ENCODE measurements around the gene GSTM2.

The GSTM2 gene

GRCh38 chr1:109621379-109622136, 46.3 kb upstream of the GSTM2 start:
- H3K4me3 ChIP-seq (ENCODE audit: low read depth, low read length) = peak overlapping the region; percentile 83
- TF ChIP-seq, protein P1, sequence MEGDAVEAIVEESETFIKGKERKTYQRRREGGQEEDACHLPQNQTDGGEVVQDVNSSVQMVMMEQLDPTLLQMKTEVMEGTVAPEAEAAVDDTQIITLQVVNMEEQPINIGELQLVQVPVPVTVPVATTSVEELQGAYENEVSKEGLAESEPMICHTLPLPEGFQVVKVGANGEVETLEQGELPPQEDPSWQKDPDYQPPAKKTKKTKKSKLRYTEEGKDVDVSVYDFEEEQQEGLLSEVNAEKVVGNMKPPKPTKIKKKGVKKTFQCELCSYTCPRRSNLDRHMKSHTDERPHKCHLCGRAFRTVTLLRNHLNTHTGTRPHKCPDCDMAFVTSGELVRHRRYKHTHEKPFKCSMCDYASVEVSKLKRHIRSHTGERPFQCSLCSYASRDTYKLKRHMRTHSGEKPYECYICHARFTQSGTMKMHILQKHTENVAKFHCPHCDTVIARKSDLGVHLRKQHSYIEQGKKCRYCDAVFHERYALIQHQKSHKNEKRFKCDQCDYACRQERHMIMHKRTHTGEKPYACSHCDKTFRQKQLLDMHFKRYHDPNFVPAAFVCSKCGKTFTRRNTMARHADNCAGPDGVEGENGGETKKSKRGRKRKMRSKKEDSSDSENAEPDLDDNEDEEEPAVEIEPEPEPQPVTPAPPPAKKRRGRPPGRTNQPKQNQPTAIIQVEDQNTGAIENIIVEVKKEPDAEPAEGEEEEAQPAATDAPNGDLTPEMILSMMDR (IDR thresholded peaks at IDR 0.05; ENCODE audit: low read depth, low read length) = no peak
- in situ Hi-C loops (cut with HindIII; ENCODE audit: low sequenced_read_pairs) = no loop called here
- no peak for DNase-seq (ENCODE audit: low read depth, low spot score)

- in situ Hi-C loops (cut with HindIII; ENCODE audit: low sequenced_read_pairs) = no loop called here
- DNase-seq (ENCODE audit: low read depth, low spot score) = no peak
- H3K4me3 ChIP-seq (ENCODE audit: low read depth, low read length) = no peak overlapping the region
- TF ChIP-seq, protein P1 (IDR thresholded peaks at IDR 0.05; ENCODE audit: low read depth, low read length) = no peak
Observed at GRCh38 chr1:109622137-109622892, 45.5 kb upstream of the GSTM2 start.

GRCh38 chr1:109622895-109623294, 45.0 kb upstream of the GSTM2 start:
- TF ChIP-seq, protein P1 (IDR thresholded peaks at IDR 0.05; ENCODE audit: low read depth, low read length) = no peak
- no peak overlapping the region for H3K4me3 ChIP-seq (ENCODE audit: low read depth, low read length)
- no peak for DNase-seq (ENCODE audit: low read depth, low spot score)
- in situ Hi-C loops (cut with HindIII; ENCODE audit: low sequenced_read_pairs) = no loop called here

DNA sequence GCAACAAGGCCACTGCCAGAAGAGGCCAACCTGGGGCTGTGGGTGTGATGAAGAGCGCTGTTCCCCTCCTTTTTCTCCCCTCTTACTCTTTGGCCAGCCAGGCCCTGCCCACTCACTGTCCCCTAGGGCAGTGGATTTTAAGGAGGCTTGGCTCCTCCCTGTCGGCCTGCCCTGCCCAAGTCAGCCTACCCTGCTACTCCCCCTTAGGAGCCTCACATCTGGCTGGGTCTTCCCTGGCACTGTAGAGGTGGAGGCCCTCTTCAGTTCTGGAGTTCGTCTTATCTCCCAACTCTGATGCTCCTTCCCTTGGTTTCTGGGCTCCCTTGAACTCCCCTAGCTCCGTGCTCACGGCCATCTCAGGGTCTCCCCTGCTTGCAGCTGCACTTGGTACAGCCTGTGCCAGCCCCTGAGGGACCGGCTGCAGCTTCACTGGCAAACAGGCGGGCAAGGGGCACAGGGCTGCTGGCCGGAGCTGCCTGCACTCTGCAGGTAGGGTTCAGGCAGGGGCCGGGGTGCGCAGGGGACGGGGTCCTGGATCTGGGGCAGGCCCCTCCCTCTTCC, 44.2 kb upstream of the GSTM2 start:
- TF ChIP-seq, protein P1 (IDR thresholded peaks at IDR 0.05; ENCODE audit: low read depth, low read length) = no peak
- in situ Hi-C loops (cut with HindIII; ENCODE audit: low sequenced_read_pairs) = no loop called here
- no peak for DNase-seq (ENCODE audit: low read depth, low spot score)
- H3K4me3 ChIP-seq (ENCODE audit: low read depth, low read length) = no peak overlapping the region

- H3K4me3 ChIP-seq (ENCODE audit: low read depth, low read length) = no peak overlapping the region
- no peak for DNase-seq (ENCODE audit: low read depth, low spot score)
- in situ Hi-C loops (cut with HindIII; ENCODE audit: low sequenced_read_pairs) = no loop called here
- TF ChIP-seq, protein P1 (IDR thresholded peaks at IDR 0.05; ENCODE audit: low read depth, low read length) = no peak
Observed at GRCh38 chr1:109624201-109625010, 43.5 kb upstream of the GSTM2 start.

GRCh38 chr1:109625176-109625575, 42.7 kb upstream of the GSTM2 start:
- in situ Hi-C loops (cut with HindIII; ENCODE audit: low sequenced_read_pairs) = no loop called here
- TF ChIP-seq, protein P1 (IDR thresholded peaks at IDR 0.05; ENCODE audit: low read depth, low read length) = no peak
- DNase-seq (ENCODE audit: low read depth, low spot score) = no peak
- H3K4me3 ChIP-seq (ENCODE audit: low read depth, low read length) = no peak overlapping the region
